AG09319 (cell line): ENCODE data around the gene KRTAP10-1.
"Not testable (repeated sequence)": the region's sequence is repeated elsewhere in the genome, so short reads cannot be mapped to it uniquely, and the experiment has no call there.

Experiments used
- DNase-seq: peaks from one replicate; pipeline ENCODE4 v3.0.0-alpha.2; 2010; ENCODE audit warnings: low read depth; ENCODE audit errors: extremely low read depth
- CTCF ChIP-seq: IDR thresholded peaks from 2 replicates; pipeline ENCODE4 v1.5.1; 2011; ENCODE audit warnings: low read depth, mild to moderate bottlenecking, inconsistent platforms, low read length, moderate library complexity

Gene KRTAP10-1

DNA sequence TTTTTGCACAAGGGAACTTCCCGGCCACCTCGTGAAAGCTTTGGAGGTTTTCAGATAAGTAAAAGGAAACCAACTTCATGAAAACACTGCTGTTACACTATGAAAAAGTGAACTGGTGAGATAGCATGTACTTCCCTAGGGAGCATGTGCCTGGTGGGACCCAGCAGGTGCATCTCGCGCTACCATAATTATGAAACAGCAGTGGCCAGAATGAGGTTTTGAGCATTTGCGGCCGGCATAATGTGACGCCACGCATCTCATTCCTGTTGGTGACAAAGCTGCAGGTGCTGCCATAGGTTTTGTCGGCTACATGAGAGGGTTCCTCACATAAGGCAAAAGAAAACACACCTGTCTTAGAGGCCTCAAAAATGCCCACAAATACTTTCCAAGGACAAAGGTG lies 16.9 kb upstream of the KRTAP10-1 start:
- no peak for DNase-seq
- TF ChIP-seq CTCF: no peak

DNA sequence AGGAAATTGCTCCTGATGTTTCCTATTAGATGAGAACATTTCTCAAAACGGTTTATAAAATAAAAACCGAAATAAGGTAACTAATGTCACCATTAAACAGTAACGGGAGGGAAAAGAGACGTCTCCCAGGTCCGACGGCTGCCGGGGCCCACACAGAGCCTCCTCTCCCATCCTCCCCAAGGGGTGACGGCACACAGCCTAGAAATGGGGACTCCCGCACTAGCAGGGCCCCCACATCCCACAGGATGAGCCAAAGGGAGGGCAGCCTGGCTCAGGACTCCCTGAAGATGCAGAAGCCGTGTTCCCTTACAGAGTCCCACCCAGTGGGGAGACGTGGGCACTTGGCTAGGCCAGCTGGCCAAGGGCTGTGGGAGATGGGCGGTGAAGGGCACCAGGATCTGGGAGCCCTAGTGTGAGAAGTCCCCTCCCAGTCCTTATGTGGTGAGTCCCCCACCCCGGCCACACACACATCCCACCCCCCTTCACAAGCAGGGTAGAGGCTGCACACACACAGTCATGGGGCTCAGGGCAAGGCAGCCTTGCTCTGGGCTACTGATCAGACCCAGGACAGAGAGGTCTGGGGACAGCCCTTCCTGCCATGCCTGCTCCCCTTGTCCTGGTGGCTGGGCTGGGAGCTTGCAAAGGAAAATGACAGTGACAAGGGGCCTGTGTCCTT lies 15.3 kb upstream of the KRTAP10-1 start:
- no peak for TF ChIP-seq CTCF
- DNase-seq: no peak

DNA sequence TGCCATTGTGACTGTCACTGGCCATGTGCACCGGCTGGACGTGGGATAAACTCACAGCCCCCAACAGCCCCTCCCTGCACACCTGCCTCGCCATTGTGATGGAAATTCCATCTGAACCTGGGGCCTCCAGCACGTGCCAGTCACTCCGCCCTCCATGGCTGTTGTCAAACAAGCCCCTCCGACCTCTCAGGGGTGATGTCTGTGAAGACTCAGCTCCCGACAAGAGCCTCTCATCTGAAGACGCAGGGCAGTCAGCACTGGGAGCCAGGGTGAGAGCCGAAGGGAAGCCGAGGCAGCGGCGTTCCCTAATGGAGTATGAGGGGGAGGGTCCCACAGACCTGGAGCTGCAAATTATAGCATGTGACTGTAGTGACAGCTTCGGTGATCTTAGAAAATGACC lies 12.7 kb upstream of the KRTAP10-1 start:
- DNase-seq: no peak
- no peak for TF ChIP-seq CTCF

DNA sequence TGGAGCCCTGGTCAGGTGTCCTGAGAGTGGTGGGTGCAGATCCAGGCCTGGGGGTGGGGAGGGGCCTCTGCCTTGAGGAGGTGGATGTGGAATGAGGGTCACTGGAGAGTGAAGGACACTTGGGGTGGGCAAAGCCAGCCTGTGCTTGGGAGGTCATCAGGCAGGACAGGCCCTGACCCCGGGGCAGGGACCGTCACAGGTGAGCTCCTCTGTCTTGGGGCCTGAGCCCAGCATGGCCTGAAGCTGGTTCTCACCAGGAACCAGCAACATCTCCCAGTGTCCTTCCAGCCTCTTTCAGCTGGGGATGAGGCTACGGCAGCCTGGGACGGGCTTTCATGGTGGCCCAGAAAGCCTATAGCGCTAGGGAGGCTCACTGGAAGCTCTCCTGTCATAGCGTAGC lies 12.1 kb upstream of the KRTAP10-1 start:
- no peak for DNase-seq
- TF ChIP-seq CTCF: no peak

DNA sequence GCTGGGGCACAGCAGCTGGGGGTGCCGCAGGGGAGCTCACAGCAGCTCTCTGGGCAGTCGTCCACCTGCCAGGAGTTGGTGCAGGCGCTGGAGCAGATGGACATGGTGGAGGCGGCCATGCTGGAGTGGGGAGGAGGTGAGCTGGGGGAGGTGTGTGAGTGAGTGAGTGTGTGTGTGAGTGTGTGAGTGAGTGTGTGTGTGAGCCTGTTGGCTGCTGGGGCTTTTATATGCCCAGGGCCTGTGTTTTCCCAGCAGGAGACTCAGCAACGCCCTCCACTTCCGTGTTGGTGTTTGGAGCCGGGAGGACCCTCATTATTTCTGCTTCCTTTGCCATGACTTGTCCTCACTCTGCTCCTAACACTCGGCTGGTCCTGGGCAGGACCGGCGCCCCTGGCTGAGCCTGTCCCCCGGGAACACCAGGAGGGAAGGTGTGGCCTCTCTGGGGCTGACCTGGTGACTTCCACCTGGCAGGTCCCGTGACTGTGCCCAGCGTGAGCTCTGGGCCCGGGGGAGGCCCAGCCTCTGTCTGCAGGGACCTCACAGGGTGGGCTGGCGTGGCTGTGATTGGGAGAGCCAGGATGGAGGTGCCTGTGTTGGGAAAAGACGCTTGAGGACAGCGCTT lies 11.5 kb upstream of the KRTAP10-1 start, which contains the start of gene KRTAP10-2:
Gene KRTAP10-2 (minus strand): TSS at position 166 of the 622 bp plus-strand sequence. CDS start 47 bp downstream, at position 119.
- TF ChIP-seq CTCF: no peak
- no peak for DNase-seq

GRCh38 chr21:44550807-44551206 lies 10.8 kb upstream of the KRTAP10-1 start:
- TF ChIP-seq CTCF: no peak
- no peak for DNase-seq

DNA sequence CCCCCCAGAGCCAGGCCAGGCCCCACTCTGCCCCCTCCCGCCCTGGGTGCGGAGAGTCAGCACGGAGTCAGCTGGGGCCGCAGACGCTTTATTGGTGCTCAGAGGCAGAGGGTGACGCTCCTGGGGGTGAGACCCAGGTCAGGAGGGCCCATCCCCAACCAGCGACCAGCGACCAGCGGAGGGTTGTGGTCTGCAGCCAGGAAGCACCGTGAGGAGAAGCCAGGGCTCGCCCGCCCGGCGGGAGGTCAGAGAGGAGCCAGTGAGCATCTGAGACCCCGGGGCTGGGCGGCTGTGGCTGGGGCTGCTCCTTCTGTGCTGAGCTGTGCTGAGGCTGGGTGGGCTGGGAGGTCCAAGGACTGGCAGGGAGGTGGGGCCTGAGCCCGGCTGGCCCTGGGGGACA lies 10.3 kb upstream of the KRTAP10-1 start:
- DNase-seq: not testable (repeated sequence)
